Measurements from ENCODE around the gene PLXNB1. TPM values are rescaled to one million over a fixed set of nuclear protein-coding genes. Genes with fewer than 3 reads are reported as not detected.
A peak's percentile ranks its signal among the peaks of the same experiment; 100 is the strongest.

Gene PLXNB1
- total RNA-seq, 1 experiment from 2014 or later = 4.0 TPM

- no peak overlapping the region for H3K27ac ChIP-seq
- no peaks in the 10 kb centered on the region for H3K9me3 ChIP-seq (replicated peaks)
- H3K4me1 ChIP-seq (replicated peaks) = peaks cover 13% of the 10 kb centered on the region
- peaks cover 79% of the 10 kb centered on the region for H3K36me3 ChIP-seq
- DNase-seq (ENCODE audit: low read depth in 1 of 2, low spot score in 2 of 2) = no peak
- no peak overlapping the region for H3K4me3 ChIP-seq
- H3K27me3 ChIP-seq (replicated peaks) = no peaks in the 10 kb centered on the region
Observed at GRCh38 chr3:48451270-48451669, 21.4 kb upstream of the PLXNB1 start.

- peak; percentile 81 to 88 for DNase-seq (ENCODE audit: low read depth in 1 of 2, low spot score in 2 of 2)
- Histone ChIP-seq H3K36me3 (peaks cover 66% of the 10 kb centered on the region), H3K4me1 (replicated peaks) (peaks cover 23% of the 10 kb centered on the region), H3K4me3 (peak within 1 kb of the TSS; percentile 83), H3K27me3 (replicated peaks) (no peaks in the 10 kb centered on the region), H3K9me3 (replicated peaks) (no peaks in the 10 kb centered on the region), H3K27ac (peak within 1 kb of the TSS; percentile 84)
Observed at GRCh38 chr3:48446425-48447193, 16.7 kb upstream of the PLXNB1 start, which contains the start of gene ATRIP. TSS of gene ATRIP (plus strand) at chr3:48446737. CDS start at chr3:48446846, 109 bp downstream.

- peak overlapping the region; percentile 84; the same call in 1 of the 2 replicates for H3K27ac ChIP-seq
- DNase-seq (ENCODE audit: low read depth in 1 of 2, low spot score in 2 of 2) = no peak
- H3K36me3 ChIP-seq = peaks cover 66% of the 10 kb centered on the region
- H3K4me3 ChIP-seq = peak overlapping the region; percentile 83
- peaks cover 27% of the 10 kb centered on the region for H3K4me1 ChIP-seq (replicated peaks)
- H3K27me3 ChIP-seq (replicated peaks) = no peaks in the 10 kb centered on the region
- H3K9me3 ChIP-seq (replicated peaks) = no peaks in the 10 kb centered on the region
Observed at GRCh38 chr3:48446043-48446424, 16.1 kb upstream of the PLXNB1 start.

GRCh38 chr3:48445277-48445882, 15.5 kb upstream of the PLXNB1 start:
- H3K4me1 ChIP-seq (replicated peaks) = peaks cover 27% of the 10 kb centered on the region
- no peaks in the 10 kb centered on the region for H3K9me3 ChIP-seq (replicated peaks)
- H3K27me3 ChIP-seq (replicated peaks) = no peaks in the 10 kb centered on the region
- no peak for DNase-seq (ENCODE audit: low read depth in 1 of 2, low spot score in 2 of 2)
- no peak overlapping the region for H3K27ac ChIP-seq
- no peak overlapping the region for H3K4me3 ChIP-seq
- peaks cover 64% of the 10 kb centered on the region for H3K36me3 ChIP-seq

- Histone ChIP-seq H3K36me3 (peaks cover 47% of the 10 kb centered on the region), H3K4me3 (no peak overlapping the region), H3K27ac (no peak overlapping the region), H3K9me3 (replicated peaks) (no peaks in the 10 kb centered on the region), H3K4me1 (replicated peaks) (peaks cover 19% of the 10 kb centered on the region), H3K27me3 (replicated peaks) (no peaks in the 10 kb centered on the region)
- no peak for DNase-seq (ENCODE audit: low read depth in 1 of 2, low spot score in 2 of 2)
Observed at GRCh38 chr3:48441940-48442339, 12.1 kb upstream of the PLXNB1 start.

GRCh38 chr3:48440590-48440958, 10.7 kb upstream of the PLXNB1 start:
- H3K27me3 ChIP-seq (replicated peaks) = no peaks in the 10 kb centered on the region
- no peaks in the 10 kb centered on the region for H3K9me3 ChIP-seq (replicated peaks)
- peak overlapping the region; percentile 83 for H3K4me3 ChIP-seq
- peaks cover 11% of the 10 kb centered on the region for H3K4me1 ChIP-seq (replicated peaks)
- DNase-seq (ENCODE audit: low read depth in 1 of 2, low spot score in 2 of 2) = no peak
- H3K36me3 ChIP-seq = peaks cover 41% of the 10 kb centered on the region
- H3K27ac ChIP-seq = peak overlapping the region; percentile 73

- no peaks in the 10 kb centered on the region for H3K27me3 ChIP-seq (replicated peaks)
- DNase-seq (ENCODE audit: low read depth in 1 of 2, low spot score in 2 of 2) = peak; percentile 84 to 96
- peak within 1 kb of the TSS; percentile 73 for H3K27ac ChIP-seq
Observed at GRCh38 chr3:48439820-48440589, 10.1 kb upstream of the PLXNB1 start, which contains the start of the genes CCDC51 and TMA7. TSS of gene CCDC51 (minus strand) at chr3:48440119. CDS start at chr3:48435128, 4,991 bp downstream. TSS of gene TMA7 (plus strand) at chr3:48440257. CDS start at chr3:48440297, 40 bp downstream.

GRCh38 chr3:48437812-48438211, 7.9 kb upstream of the PLXNB1 start:
- H3K4me3 ChIP-seq = no peak overlapping the region
- no peaks in the 10 kb centered on the region for H3K9me3 ChIP-seq (replicated peaks)
- H3K27me3 ChIP-seq (replicated peaks) = no peaks in the 10 kb centered on the region
- H3K27ac ChIP-seq = no peak overlapping the region
- H3K4me1 ChIP-seq (replicated peaks) = peaks cover 11% of the 10 kb centered on the region
- DNase-seq (ENCODE audit: low read depth in 1 of 2, low spot score in 2 of 2) = no peak
- H3K36me3 ChIP-seq = peaks cover 22% of the 10 kb centered on the region

More at GRCh38 chr3:48439820-48440589, 10.1 kb upstream of the PLXNB1 start, which contains the start of the genes CCDC51 and TMA7:
- Histone ChIP-seq H3K9me3 (replicated peaks) (no peaks in the 10 kb centered on the region), H3K36me3 (peaks cover 41% of the 10 kb centered on the region), H3K4me3 (peak within 1 kb of the TSS; percentile 83), H3K4me1 (replicated peaks) (peaks cover 11% of the 10 kb centered on the region)

GRCh38 chr3:48436855-48437254, 7.0 kb upstream of the PLXNB1 start:
- no peak for DNase-seq (ENCODE audit: low read depth in 1 of 2, low spot score in 2 of 2)
- Histone ChIP-seq H3K36me3 (peaks cover 20% of the 10 kb centered on the region), H3K4me3 (no peak overlapping the region), H3K27me3 (replicated peaks) (no peaks in the 10 kb centered on the region), H3K27ac (no peak overlapping the region), H3K9me3 (replicated peaks) (no peaks in the 10 kb centered on the region), H3K4me1 (replicated peaks) (peaks cover 10% of the 10 kb centered on the region)

GRCh38 chr3:48436477-48436787, 6.5 kb upstream of the PLXNB1 start:
- H3K4me3 ChIP-seq = no peak overlapping the region
- DNase-seq (ENCODE audit: low read depth in 1 of 2, low spot score in 2 of 2) = no peak
- no peaks in the 10 kb centered on the region for H3K27me3 ChIP-seq (replicated peaks)
- H3K4me1 ChIP-seq (replicated peaks) = peaks cover 6% of the 10 kb centered on the region
- no peaks in the 10 kb centered on the region for H3K9me3 ChIP-seq (replicated peaks)
- no peak overlapping the region for H3K27ac ChIP-seq
- H3K36me3 ChIP-seq = peaks cover 15% of the 10 kb centered on the region

GRCh38 chr3:48435774-48436476, 6.0 kb upstream of the PLXNB1 start:
- no peaks in the 10 kb centered on the region for H3K9me3 ChIP-seq (replicated peaks)
- H3K4me1 ChIP-seq (replicated peaks) = peaks cover 4% of the 10 kb centered on the region; the same call in 1 of the 2 replicates
- peak; percentile 65 to 74 for DNase-seq (ENCODE audit: low read depth in 1 of 2, low spot score in 2 of 2)
- H3K36me3 ChIP-seq = peaks cover 11% of the 10 kb centered on the region
- no peaks in the 10 kb centered on the region for H3K27me3 ChIP-seq (replicated peaks)
- H3K27ac ChIP-seq = no peak overlapping the region
- H3K4me3 ChIP-seq = no peak overlapping the region

- Histone ChIP-seq H3K4me3 (no peak overlapping the region), H3K27ac (no peak overlapping the region), H3K4me1 (replicated peaks) (peaks cover 4% of the 10 kb centered on the region; the same call in 1 of the 2 replicates), H3K9me3 (replicated peaks) (no peaks in the 10 kb centered on the region), H3K36me3 (peaks cover 5% of the 10 kb centered on the region), H3K27me3 (replicated peaks) (no peaks in the 10 kb centered on the region)
- DNase-seq (ENCODE audit: low read depth in 1 of 2, low spot score in 2 of 2) = no peak
Observed at GRCh38 chr3:48435223-48435595, 5.3 kb upstream of the PLXNB1 start.

GRCh38 chr3:48434591-48435222, 4.8 kb upstream of the PLXNB1 start:
- H3K27ac ChIP-seq = no peak overlapping the region
- peaks cover 4% of the 10 kb centered on the region for H3K36me3 ChIP-seq
- no peak overlapping the region for H3K4me3 ChIP-seq
- H3K9me3 ChIP-seq (replicated peaks) = no peaks in the 10 kb centered on the region
- peak in 1 of 2 experiments; percentile 39 for DNase-seq (ENCODE audit: low read depth in 1 of 2, low spot score in 2 of 2)
- no peaks in the 10 kb centered on the region for H3K27me3 ChIP-seq (replicated peaks)
- peaks cover 9% of the 10 kb centered on the region for H3K4me1 ChIP-seq (replicated peaks)
